H1 (cell line): ENCODE measurements around the gene RECK. TPM values are rescaled to one million over a fixed set of nuclear protein-coding genes. Genes with fewer than 3 reads are reported as not detected.

Experiments used
- CTCF ChIA-PET: fragments of 300-600 bp; sonication (Branson Sonifier 250); formaldehyde crosslinking; loops from one replicate; lab custom pipeline; 2021; ENCODE audit not compliant: partially characterized antibody; lab: Charles Lee
- POLR2A ChIA-PET: fragments of 300-600 bp; sonication (Branson Sonifier 250); formaldehyde crosslinking; loops from one replicate; lab custom pipeline; 2021; ENCODE audit warnings: inconsistent platforms; ENCODE audit not compliant: partially characterized antibody; lab: Charles Lee
- DNase-seq, 2 experiments: peaks; one replicate each; pipeline versions ENCODE4 v3.0.0 to v3.0.0-alpha.2; 2010 to 2022; ENCODE audit warnings: low spot score in 2 of 2, low read depth in 1 of 2, mixed read lengths in 1 of 2
- FAIRE-seq: peaks from 2 replicates; lab custom pipeline; 2011; peaks lifted over from hg19 to GRCh38; lab: Jason Lieb, UNC
- H2AFZ ChIP-seq: 2 replicates; pipeline ENCODE4 v1.8.1; 2012; ENCODE audit warnings: low read length, inconsistent platforms
- H2AK5ac ChIP-seq: 2 replicates; pipeline ENCODE4 v1.6.1; 2013; ENCODE audit warnings: low read depth, low read length
- H2BK120ac ChIP-seq: replicated peaks from 2 replicates; pipeline ENCODE3; 2013; ENCODE audit warnings: low read depth, low read length, inconsistent platforms
- H2BK12ac ChIP-seq: 2 replicates; pipeline ENCODE4 v1.6.1; 2013; ENCODE audit warnings: low read depth, low read length
- H2BK15ac ChIP-seq: 2 replicates; pipeline ENCODE4 v1.6.1; 2013; ENCODE audit warnings: low read length
- H2BK20ac ChIP-seq: 2 replicates; pipeline ENCODE4 v1.6.1; 2013; ENCODE audit warnings: low read length
- H2BK5ac ChIP-seq: 2 replicates; pipeline ENCODE4 v1.6.1; 2013; ENCODE audit warnings: low read depth, low read length
- H3K14ac ChIP-seq: 2 replicates; pipeline ENCODE4 v1.6.1; 2013; ENCODE audit warnings: inconsistent platforms; ENCODE audit not compliant: insufficient read length
- H3K18ac ChIP-seq: 2 replicates; pipeline ENCODE4 v1.6.1; 2013; ENCODE audit warnings: low read length; ENCODE audit errors: extremely low read depth
- H3K23ac ChIP-seq: 2 replicates; pipeline ENCODE4 v1.6.1; 2013; ENCODE audit warnings: inconsistent platforms; ENCODE audit not compliant: insufficient read length
- H3K23me2 ChIP-seq: 2 replicates; pipeline ENCODE4 v1.6.1; 2013; ENCODE audit warnings: low read depth, low read length
- H3K27ac ChIP-seq: 2 replicates; pipeline ENCODE4 v1.6.1; 2011; ENCODE audit warnings: low read depth, low read length, inconsistent platforms
- H3K27me3 ChIP-seq, 4 experiments: replicated peaks in 1 of 4; 1 replicate in 1 of 4; 2 replicates in 3 of 4; pipeline versions ENCODE4 v1.6.1 to v1.8.1; 2011 to 2013; ENCODE audit warnings: low read length in 3 of 4, mild to moderate bottlenecking in 3 of 4, inconsistent platforms in 2 of 4, mixed read lengths in 2 of 4, moderate library complexity in 1 of 4; ENCODE audit not compliant: control insufficient read depth in 3 of 4, insufficient read depth in 3 of 4; ENCODE audit errors: extremely low read depth in 1 of 4
- H3K36me3 ChIP-seq, 4 experiments: 2 replicates each; pipeline versions ENCODE4 v1.6.1 to v1.8.1; 2011 to 2013; ENCODE audit warnings: mild to moderate bottlenecking in 4 of 4, low read length in 3 of 4, moderate library complexity in 2 of 4, control low read depth in 1 of 4, inconsistent platforms in 1 of 4; ENCODE audit not compliant: insufficient read depth in 4 of 4, control insufficient read depth in 2 of 4
- H3K4ac ChIP-seq: replicated peaks from 2 replicates; pipeline ENCODE3; 2013; ENCODE audit warnings: low read length, low read depth, mixed read lengths, inconsistent platforms; ENCODE audit not compliant: insufficient read length
- H3K4me1 ChIP-seq, 4 experiments: replicated peaks in 1 of 4; 1 replicate in 1 of 4; 2 replicates in 3 of 4; pipeline versions ENCODE4 v1.6.1 to v1.8.1; 2011 to 2013; ENCODE audit warnings: low read length in 3 of 4, inconsistent platforms in 2 of 4, mixed read lengths in 1 of 4; ENCODE audit not compliant: insufficient read depth in 4 of 4, control insufficient read depth in 3 of 4
- H3K4me2 ChIP-seq, 2 experiments: 2 replicates each; pipeline versions ENCODE4 v1.6.1 to v1.8.1; 2011 to 2013; ENCODE audit warnings: low read depth in 2 of 2, low read length in 2 of 2, control low read depth in 1 of 2, inconsistent platforms in 1 of 2, mild to moderate bottlenecking in 1 of 2; ENCODE audit not compliant: insufficient read depth in 1 of 2
- H3K4me3 ChIP-seq, 4 experiments: fragments of 200-600, 300-600 bp in 1 of 4; sonication (generic), shearing (Covaris generic), sonication (Bioruptor Twin) in 1 of 4; 2 replicates each; pipeline versions ENCODE4 v1.5.1 to v1.8.1; 2011 to 2016; ENCODE audit warnings: low read length in 4 of 4, low read depth in 3 of 4, control low read depth in 2 of 4, inconsistent platforms in 2 of 4, mild to moderate bottlenecking in 2 of 4, mixed read lengths in 1 of 4, moderate library complexity in 1 of 4; ENCODE audit not compliant: insufficient read depth in 2 of 4; ENCODE audit errors: extremely low read depth in 1 of 4
- H3K56ac ChIP-seq: replicated peaks from 2 replicates; pipeline ENCODE3; 2013; ENCODE audit warnings: low read depth, mild to moderate bottlenecking, mixed read lengths, low read length, inconsistent platforms; ENCODE audit not compliant: insufficient read length
- H3K79me1 ChIP-seq: 2 replicates; pipeline ENCODE4 v1.6.1; 2013; ENCODE audit warnings: low read depth, low read length, control low read depth
- H3K79me2 ChIP-seq, 2 experiments: 2 replicates each; pipeline versions ENCODE4 v1.6.1 to v1.8.1; 2012 to 2013; ENCODE audit warnings: low read length in 2 of 2, mild to moderate bottlenecking in 2 of 2, inconsistent platforms in 1 of 2; ENCODE audit not compliant: insufficient read depth in 2 of 2, control insufficient read depth in 1 of 2
- H3K9ac ChIP-seq, 4 experiments: replicated peaks in 1 of 4; 1 replicate in 1 of 4; 2 replicates in 3 of 4; pipeline versions ENCODE4 v1.6.1 to v1.8.1; 2011 to 2013; ENCODE audit warnings: low read depth in 3 of 4, low read length in 3 of 4, control low read depth in 2 of 4, mild to moderate bottlenecking in 2 of 4, moderate library complexity in 2 of 4, inconsistent platforms in 1 of 4; ENCODE audit errors: extremely low read depth in 1 of 4
- H3K9me3 ChIP-seq, 2 experiments: 2 replicates each; pipeline versions ENCODE4 v1.6.1 to v1.8.1; 2012 to 2013; ENCODE audit warnings: mild to moderate bottlenecking in 2 of 2, moderate library complexity in 2 of 2, control low read depth in 1 of 2, inconsistent platforms in 1 of 2, low read depth in 1 of 2, low read length in 1 of 2, mixed read lengths in 1 of 2; ENCODE audit not compliant: insufficient read depth in 2 of 2
- H4K20me1 ChIP-seq, 2 experiments: replicated peaks in 1 of 2; 2 replicates each; pipeline versions ENCODE3 to v1.8.1; 2011 to 2013; ENCODE audit warnings: inconsistent platforms in 2 of 2, low read length in 2 of 2, mild to moderate bottlenecking in 1 of 2; ENCODE audit not compliant: insufficient read depth in 2 of 2, control insufficient read depth in 1 of 2
- H4K5ac ChIP-seq: 2 replicates; pipeline ENCODE4 v1.6.1; 2013; ENCODE audit warnings: low read length, low read depth, mixed read lengths, inconsistent platforms; ENCODE audit not compliant: insufficient read length
- H4K8ac ChIP-seq: 2 replicates; pipeline ENCODE4 v1.8.0; 2013; ENCODE audit warnings: mild to moderate bottlenecking, moderate library complexity, low read length, inconsistent platforms; ENCODE audit not compliant: insufficient read depth; ENCODE audit errors: extremely low read depth
- H4K91ac ChIP-seq: replicated peaks from 2 replicates; pipeline ENCODE3; 2013; ENCODE audit warnings: low read length, mixed read lengths, inconsistent platforms; ENCODE audit not compliant: insufficient read length
- ATF3 ChIP-seq: IDR thresholded peaks from 2 replicates; pipeline ENCODE4 v1.6.1; 2011; ENCODE audit warnings: low read depth, mild to moderate bottlenecking, low read length; ENCODE audit not compliant: insufficient read depth
- BACH1 ChIP-seq: IDR thresholded peaks from 2 replicates; pipeline ENCODE4 v1.6.1; 2012; ENCODE audit warnings: low read length, improper control_type of control experiment
- CTCF ChIP-seq, 3 experiments: IDR thresholded peaks; 1 replicate in 2 of 3; 2 replicates in 1 of 3; pipeline versions ENCODE4 v1.5.1 to v1.6.1; 2011; ENCODE audit warnings: low read length in 3 of 3, mild to moderate bottlenecking in 3 of 3, inconsistent platforms in 2 of 3, low read depth in 1 of 3, moderate library complexity in 1 of 3; ENCODE audit not compliant: insufficient read depth in 1 of 3; ENCODE audit errors: control extremely low read depth in 1 of 3
- GABPA ChIP-seq: IDR thresholded peaks from 2 replicates; pipeline ENCODE4 v1.6.1; 2011; ENCODE audit warnings: mild to moderate bottlenecking, low read length, moderate library complexity, borderline replicate concordance; ENCODE audit not compliant: insufficient read depth
- JUN ChIP-seq: IDR thresholded peaks from 2 replicates; pipeline ENCODE4 v1.6.1; 2011; ENCODE audit warnings: low read depth, mild to moderate bottlenecking, improper control_type of control experiment, low read length
- POLR2A ChIP-seq, 2 experiments: IDR thresholded peaks; 1 replicate in 1 of 2; 2 replicates in 1 of 2; pipeline ENCODE4 v1.6.1; 2011; ENCODE audit warnings: low read depth in 2 of 2, low read length in 2 of 2, mild to moderate bottlenecking in 2 of 2; ENCODE audit errors: control extremely low read depth in 1 of 2
- RNF2 ChIP-seq: fragments of 200-900, 300-1000 bp; sonication (generic); IDR thresholded peaks from 2 replicates; pipeline ENCODE4 v1.7.1; 2016; ENCODE audit warnings: borderline replicate concordance, low read depth, mild to moderate bottlenecking, antibody characterized with exemption, low read length; ENCODE audit not compliant: poor library complexity, severe bottlenecking; ENCODE audit errors: missing control alignments
- TBP ChIP-seq: IDR thresholded peaks from 2 replicates; pipeline ENCODE4 v1.6.1; 2011; ENCODE audit warnings: low read depth, low read length, improper control_type of control experiment
- TEAD4 ChIP-seq: IDR thresholded peaks from 2 replicates; pipeline ENCODE4 v1.6.1; 2012; ENCODE audit warnings: low read depth, low read length, inconsistent platforms, mixed read lengths
- ZNF274 ChIP-seq: IDR thresholded peaks from 2 replicates; pipeline ENCODE4 v1.7.0; 2012; ENCODE audit warnings: low read length, borderline replicate concordance; ENCODE audit errors: extremely low read depth
- WGBS, 2 experiments: shearing (Covaris generic) in 1 of 2; methylation state at CpG; one replicate each; pipeline versions ENCODE4 v1.1.6 to v1.1.7; 2013 to 2015; ENCODE audit warnings: low lambda C conversion rate in 2 of 2, mixed read lengths in 2 of 2, inconsistent platforms in 1 of 2, low coverage in 1 of 2, missing lambda C conversion rate in 1 of 2; ENCODE audit not compliant: insufficient replicate concordance in 2 of 2, insufficient coverage in 1 of 2, insufficient read length in 1 of 2; ENCODE audit errors: extremely low coverage in 1 of 2, missing lambda C conversion rate in 1 of 2; 5-methylcytosine and 5-hydroxymethylcytosine counted together
- polyA plus RNA-seq, 7 experiments: library from polyadenylated mRNA; depleted of rRNA in 3 of 7; stranded (reverse) in 5 of 7; unstranded in 2 of 7; fragments of >200 nt in 5 of 7; fragments of 200-250 nt in 2 of 7; gene quantifications; 1 replicate in 5 of 7; 2 replicates in 1 of 7; 4 replicates in 1 of 7; pipeline versions ENCODE4 v1.2.1 to v1.2.3, GENCODE V29; 2011 to 2013; ENCODE audit warnings: missing spikeins in 2 of 7, mixed read lengths in 2 of 7
- total RNA-seq: library from RNA; stranded (reverse); fragmentation: NEBNext Ultra II Directional; extraction: Animal tissue kit (Norgen Biotek cat#: 25700); gene quantifications from 2 replicates; pipeline ENCODE4 v1.2.1, GENCODE V29; 2021

Gene RECK
- total and polyA plus RNA-seq, 2 of the 8 experiments (the other 6 are each of a cell fraction or from before 2014, with no cell fraction given), result 5.4 to 9.8 TPM

GRCh38 chr9:36129139-36129538, 92.4 kb downstream of the RECK start:
- DNase-seq, result no peak

More at GRCh38 chr9:36129139-36129538, 92.4 kb downstream of the RECK start:
- no peak for TF ChIP-seq TBP
- TF ChIP-seq BACH1, result no peak
- no peak for TF ChIP-seq GABPA
- no peak for TF ChIP-seq POLR2A (IDR thresholded peaks at IDR 0.05; ENCODE audit: control extremely low read depth in 1 of 2, low read depth in 2 of 2, low read length in 2 of 2)
- no peak for TF ChIP-seq RNF2
- no peak for TF ChIP-seq CTCF (IDR thresholded peaks at IDR 0.05; ENCODE audit: control extremely low read depth in 1 of 3, insufficient read depth in 1 of 3, low read depth in 1 of 3, low read length in 3 of 3)
- no peak for TF ChIP-seq JUN
- TF ChIP-seq ZNF274, result no peak
- no peak for TF ChIP-seq TEAD4
- TF ChIP-seq ATF3, result no peak
- Histone ChIP-seq H4K5ac (no peak overlapping the region), H2AK5ac (no peak overlapping the region), H3K18ac (no peak overlapping the region), H4K8ac (no peak overlapping the region), H3K23ac (no peak overlapping the region), H3K4me3 (no peak overlapping the region), H3K79me1 (no peaks in the 10 kb centered on the region), H4K91ac (no peak overlapping the region), H3K9me3 (no peaks in the 10 kb centered on the region), H3K4ac (no peak overlapping the region), H3K14ac (no peak overlapping the region), H2BK5ac (no peak overlapping the region), H3K4me2 (no peak overlapping the region), H2BK20ac (no peak overlapping the region), H3K56ac (no peak overlapping the region), H3K23me2 (no peaks in the 10 kb centered on the region), H2BK15ac (no peak overlapping the region), H3K36me3 (no peaks in the 10 kb centered on the region; a peak in 1 of 8 replicates), H3K4me1 (no peaks in the 10 kb centered on the region), H3K9ac (no peak overlapping the region), H3K27ac (no peak overlapping the region), H2AFZ (no peak overlapping the region), H2BK120ac (no peak overlapping the region), H3K27me3 (peaks cover 0 to 8% (median 5%) of the 10 kb centered on the region in 4 experiments; a peak in 4 of 7 replicates), H4K20me1 (no peaks in the 10 kb centered on the region), H2BK12ac (no peak overlapping the region), H3K79me2 (no peaks in the 10 kb centered on the region)
- ChIA-PET CTCF (interaction anchor here (0.8 to 1.8 kb wide), 3 partner anchors 9 to 36 kb away, joined by 3 to 11 read pairs (median 4); no protein-coding TSS in a partner anchor), POLR2A (interaction anchor here (1.4 to 2.6 kb wide), 2 partner anchors 15 to 35 kb away, joined by 4 to 9 read pairs; no protein-coding TSS in a partner anchor)
- FAIRE-seq, result no peak
- WGBS, 2 experiments, result 94% methylated on average over 12 of the region's 12 CpGs; no CpG with 5 or more reads in 1 of the 2 experiments
